Adrenal gland (tissue), 12 donors: ENCODE data around the gene MGMT. TPM values are rescaled to one million over a fixed set of nuclear protein-coding genes. Genes with fewer than 3 reads are reported as not detected.
A peak's percentile ranks its signal among the peaks of the same experiment; 100 is the strongest.

ENCODE experiments used
- DNase-seq, 7 donors: peaks; one replicate each; pipeline ENCODE4 v3.0.0-alpha.2; 2019 to 2020
- H3K27ac ChIP-seq, 5 donors: fragments of 200-600 bp; sonication (generic) in 4 of 5; 1 replicate in 3 of 5; 2 replicates in 2 of 5; pipeline versions ENCODE4 v1.5.1 to v1.8.0; 2016 to 2020; ENCODE audit warnings: mild to moderate bottlenecking in 1 of 5
- H3K27me3 ChIP-seq: fragments of 200-600 bp; 2 replicates; pipeline ENCODE4 v1.8.0; 2021
- H3K36me3 ChIP-seq, 2 donors: fragments of 200-600 bp; replicated peaks in 1 of 2; 1 replicate in 1 of 2; 2 replicates in 1 of 2; pipeline versions ENCODE4 v1.5.1 to v1.8.0; 2018 to 2022
- H3K4me1 ChIP-seq, 2 donors: fragments of 200-600 bp; replicated peaks in 1 of 2; 1 replicate in 1 of 2; 2 replicates in 1 of 2; pipeline versions ENCODE4 v1.5.1 to v1.8.0; 2018 to 2021
- H3K4me3 ChIP-seq, 4 donors: fragments of 200-600 bp; sonication (generic) in 3 of 4; one replicate each; pipeline ENCODE4 v1.5.1; 2016 to 2018
- H3K9me3 ChIP-seq, 3 donors: fragments of 200-600 bp; sonication (generic) in 1 of 3; replicated peaks in 1 of 3; 1 replicate in 2 of 3; 2 replicates in 1 of 3; pipeline versions ENCODE4 v1.5.1 to v1.8.0; 2016 to 2021
- POLR2A ChIP-seq, 2 donors: fragments of 450-650 bp; IDR thresholded peaks; one replicate each; pipeline ENCODE4 v1.6.1; 2017; ENCODE audit warnings: antibody characterized with exemption in 2 of 2, mild to moderate bottlenecking in 2 of 2, moderate library complexity in 1 of 2
- WGBS, 4 donors: extraction: QIAGEN DNeasy Blood & Tissue Kit in 2 of 4; methylation state at CpG; one replicate each; pipeline versions ENCODE4 v1.1.5 to v1.1.7; 2013 to 2017; 5-methylcytosine and 5-hydroxymethylcytosine counted together
- intact Hi-C, 2 donors: fragments of 100-400 bp; cut with DNase I; formaldehyde crosslinking; loops; one replicate each; pipeline versions ENCODE4 v1.14.1 to v1.15.0; 2022 to 2023
- polyA plus RNA-seq, 3 donors: library from polyadenylated mRNA; stranded (reverse); fragments of 200-250 nt in 2 of 3; fragments of 350-450 nt in 1 of 3; fragmentation: Illumina TruSeq in 1 of 3; extraction: RNeasy Lipid Tissue Mini Kit (QIAGEN cat#74804) in 1 of 3; gene quantifications; one replicate each; pipeline ENCODE4 v1.2.3, GENCODE V29; 2013 to 2014
- total RNA-seq, 9 donors: library from RNA; depleted of rRNA in 4 of 9; stranded (reverse); fragments of >200 nt in 4 of 9; fragments of 120-200 nt in 1 of 9; fragmentation: NEBNext Ultra II Directional in 1 of 9; extraction: Animal tissue kit (Norgen Biotek cat#: 25700) in 1 of 9; gene quantifications; one replicate each; pipeline versions ENCODE4 v1.1.0 to v1.2.4, GENCODE V29; 2013 to 2023
- TF ChIP-seq, protein P1 (sequence below), 6 experiments: fragments of 450-650 bp in 4 of 6; fragments of 200-600 bp in 2 of 6; sonication (generic) in 1 of 6; IDR thresholded peaks; 1 replicate in 5 of 6; 2 replicates in 1 of 6; pipeline versions ENCODE4 v1.5.1 to v1.8.0; 2016 to 2021; ENCODE audit warnings: antibody characterized with exemption in 6 of 6, mild to moderate bottlenecking in 2 of 6, moderate library complexity in 1 of 6
- donor health status: healthy with polysubstance abuse.
- donor health status: Bipolar disorder and iron deficiency.
- donor health status: DM: yes; HTN: yes; CAD: no.
- donor health status: DM: no; HTN: no; CAD: no.
- donor health status: DM: no; HTN: no; CAD: no.
- donor health status: DM: yes; HTN: yes; CAD: no.

The MGMT gene
- total and polyA plus RNA-seq, 12 donors = 3.8 to 35.8 (median 21.2) TPM

DNA sequence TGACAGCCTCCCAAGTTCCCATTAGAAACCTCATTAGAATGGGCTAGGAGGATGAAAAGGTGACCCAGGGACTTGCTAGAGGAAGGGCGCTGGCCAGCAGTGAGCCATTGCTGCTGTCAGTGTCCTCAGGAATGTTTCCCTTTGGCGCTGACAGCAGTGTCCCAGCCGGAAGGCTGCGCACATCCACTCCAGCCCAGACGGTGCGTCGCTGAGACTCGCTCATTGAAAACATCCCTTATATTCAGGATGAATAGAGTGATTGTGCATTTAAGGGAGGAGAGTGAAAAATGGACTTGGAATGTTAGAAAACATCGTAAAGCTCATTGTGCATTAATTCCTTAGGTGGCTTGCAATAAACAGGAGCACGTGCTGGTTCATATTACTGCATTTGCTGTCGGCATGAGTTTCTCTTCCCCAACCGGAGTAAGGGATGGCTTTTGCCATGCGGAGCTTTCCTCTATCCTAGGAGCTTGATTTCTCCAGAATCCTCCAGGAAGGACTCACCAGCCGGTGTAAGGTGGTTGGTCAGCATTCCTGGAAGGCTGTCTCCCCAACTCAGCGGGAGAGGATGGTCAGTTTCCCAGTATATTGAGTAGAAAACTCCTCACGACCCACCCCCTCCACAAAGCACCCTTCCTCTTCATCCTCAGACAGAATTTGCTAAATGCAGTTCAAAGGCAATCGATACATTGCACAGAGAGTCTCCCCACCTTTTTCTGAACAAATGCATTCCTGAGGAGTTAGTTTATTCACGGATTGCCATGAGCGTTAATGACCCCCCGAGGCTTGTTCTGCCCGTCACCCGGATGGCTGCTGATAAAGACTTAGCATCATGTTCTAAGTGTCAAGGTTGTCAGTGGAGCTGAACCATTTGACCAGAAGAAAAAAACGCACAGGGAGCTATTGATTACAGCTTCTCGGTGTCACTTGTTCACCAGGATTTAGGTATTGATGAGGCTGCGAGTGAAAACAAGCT is 295.2 kb downstream of the MGMT start:
- peak in 3 of 7 donors; percentile 1 to 9 (median 9) for DNase-seq
- Histone ChIP-seq H3K9me3 (no peaks in the 10 kb centered on the region), H3K4me3 (no peak overlapping the region), H3K36me3 (no peaks in the 10 kb centered on the region), H3K27ac (no peak overlapping the region), H3K27me3 (no peaks in the 10 kb centered on the region), H3K4me1 (no peaks in the 10 kb centered on the region)
- TF ChIP-seq POLR2A (IDR thresholded peaks at IDR 0.05) = no peak
- TF ChIP-seq, protein P1, sequence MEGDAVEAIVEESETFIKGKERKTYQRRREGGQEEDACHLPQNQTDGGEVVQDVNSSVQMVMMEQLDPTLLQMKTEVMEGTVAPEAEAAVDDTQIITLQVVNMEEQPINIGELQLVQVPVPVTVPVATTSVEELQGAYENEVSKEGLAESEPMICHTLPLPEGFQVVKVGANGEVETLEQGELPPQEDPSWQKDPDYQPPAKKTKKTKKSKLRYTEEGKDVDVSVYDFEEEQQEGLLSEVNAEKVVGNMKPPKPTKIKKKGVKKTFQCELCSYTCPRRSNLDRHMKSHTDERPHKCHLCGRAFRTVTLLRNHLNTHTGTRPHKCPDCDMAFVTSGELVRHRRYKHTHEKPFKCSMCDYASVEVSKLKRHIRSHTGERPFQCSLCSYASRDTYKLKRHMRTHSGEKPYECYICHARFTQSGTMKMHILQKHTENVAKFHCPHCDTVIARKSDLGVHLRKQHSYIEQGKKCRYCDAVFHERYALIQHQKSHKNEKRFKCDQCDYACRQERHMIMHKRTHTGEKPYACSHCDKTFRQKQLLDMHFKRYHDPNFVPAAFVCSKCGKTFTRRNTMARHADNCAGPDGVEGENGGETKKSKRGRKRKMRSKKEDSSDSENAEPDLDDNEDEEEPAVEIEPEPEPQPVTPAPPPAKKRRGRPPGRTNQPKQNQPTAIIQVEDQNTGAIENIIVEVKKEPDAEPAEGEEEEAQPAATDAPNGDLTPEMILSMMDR (IDR thresholded peaks at IDR 0.05) = no peak
- WGBS, 4 donors = 86 to 94% (median 88%) methylated on average over 25 of the region's 25 CpGs
- intact Hi-C loops = no loop called here

DNA sequence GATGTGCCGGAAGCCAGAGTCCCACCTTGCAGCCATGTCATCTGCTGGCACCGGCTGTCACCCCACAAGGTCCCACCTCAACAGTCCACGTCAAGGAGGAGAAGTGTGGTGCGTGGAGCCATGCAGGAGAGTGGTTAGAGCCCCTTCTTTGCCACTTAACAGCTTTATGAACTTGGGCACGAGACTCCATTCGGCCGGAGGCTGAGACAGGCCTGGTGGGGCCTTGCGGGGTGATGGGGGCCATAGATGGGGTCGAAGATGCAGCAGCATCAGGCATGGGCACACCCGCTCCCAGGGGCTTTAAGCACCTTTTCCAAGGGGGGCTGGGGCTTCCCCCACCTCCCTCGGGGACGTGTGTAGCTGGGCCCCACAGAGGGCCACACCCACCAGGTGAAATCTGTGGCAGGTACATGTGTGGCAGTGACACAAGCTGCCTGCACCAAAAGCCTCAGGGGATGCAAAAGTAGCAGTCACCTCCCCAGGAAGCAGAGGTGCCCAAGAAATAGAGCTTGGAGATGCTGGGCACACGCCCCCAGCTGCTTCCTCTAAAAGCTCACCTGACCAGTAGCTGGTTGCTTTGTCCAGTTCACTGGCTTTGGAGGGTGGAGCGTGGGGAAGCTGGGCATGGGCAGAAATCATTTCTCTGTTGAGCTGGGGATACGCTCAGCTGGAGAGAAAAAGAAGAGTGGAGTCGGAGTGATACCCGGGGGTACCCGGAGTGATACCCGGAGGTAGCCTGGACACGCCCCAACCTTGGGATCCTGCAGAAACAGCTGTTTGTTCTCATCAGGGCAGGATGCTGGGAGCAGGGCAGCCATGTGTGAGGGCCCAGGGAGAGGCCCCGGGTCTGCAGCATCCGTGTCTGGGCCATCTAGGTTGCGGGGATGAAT is 297.2 kb downstream of the MGMT start:
- no peaks in the 10 kb centered on the region for H3K27me3 ChIP-seq
- H3K36me3 ChIP-seq = no peaks in the 10 kb centered on the region
- no peaks in the 10 kb centered on the region for H3K9me3 ChIP-seq
- 92 to 96% (median 95%) methylated on average over 19 to 23 of the region's 23 CpGs for WGBS, 4 donors
- H3K4me1 ChIP-seq = no peaks in the 10 kb centered on the region
- peak in 3 of 7 donors; percentile 3 to 25 (median 12) for DNase-seq
- intact Hi-C loops = no loop called here
- TF ChIP-seq, protein P1 (IDR thresholded peaks at IDR 0.05) = no peak
- TF ChIP-seq POLR2A (IDR thresholded peaks at IDR 0.05) = no peak
- H3K27ac ChIP-seq = no peak overlapping the region
- no peak overlapping the region for H3K4me3 ChIP-seq

DNA sequence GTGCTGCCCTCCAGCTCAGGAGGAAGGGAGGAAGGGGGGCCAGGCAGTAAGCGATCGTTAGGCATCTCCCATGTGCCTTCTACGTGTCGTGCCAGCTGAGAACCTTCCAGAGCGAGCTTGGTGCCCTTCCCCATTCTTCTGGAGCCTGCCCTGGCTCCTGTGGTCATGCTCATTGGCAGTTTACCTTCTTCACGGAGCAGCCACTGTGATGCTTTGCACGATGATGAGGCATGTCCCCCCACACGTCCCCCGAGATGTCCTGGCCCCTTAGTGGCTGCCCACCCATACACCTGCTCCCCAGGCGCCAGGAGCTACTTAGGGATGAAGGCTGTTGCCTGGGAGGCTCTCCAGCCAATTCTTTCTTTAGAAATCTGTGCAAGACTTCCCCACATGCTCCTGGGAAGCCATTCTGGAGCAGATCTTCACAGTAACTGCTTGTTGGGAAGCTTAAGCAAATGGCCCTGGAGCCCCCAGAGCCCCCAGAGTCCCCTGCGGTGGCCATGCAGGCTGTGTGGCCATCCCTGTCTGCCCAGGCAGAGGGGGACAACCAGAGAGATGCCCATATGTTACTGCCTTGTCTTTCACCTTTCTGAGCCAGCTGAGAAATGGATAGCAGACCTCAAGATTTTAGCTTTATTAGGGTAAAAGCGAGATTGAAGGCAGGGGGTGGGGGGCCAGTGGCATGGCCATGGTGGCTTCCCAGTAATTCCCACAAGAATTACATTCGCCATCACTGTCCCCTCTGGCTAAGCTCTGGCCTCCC is 298.0 kb downstream of the MGMT start:
- no peak for TF ChIP-seq POLR2A (IDR thresholded peaks at IDR 0.05)
- TF ChIP-seq, protein P1 (IDR thresholded peaks at IDR 0.05) = no peak
- no peak overlapping the region for H3K4me3 ChIP-seq
- no peaks in the 10 kb centered on the region for H3K27me3 ChIP-seq
- WGBS, 4 donors = 86 to 94% (median 91%) methylated on average over 9 to 13 of the region's 13 CpGs
- H3K27ac ChIP-seq = no peak overlapping the region
- no peaks in the 10 kb centered on the region for H3K4me1 ChIP-seq
- intact Hi-C loops = no loop called here
- DNase-seq = peak in 3 of 7 donors; percentile 3 to 18 (median 12)
- H3K36me3 ChIP-seq = no peaks in the 10 kb centered on the region
- no peaks in the 10 kb centered on the region for H3K9me3 ChIP-seq
